ENCODE measurements around the gene CKAP2. TPM values are rescaled to one million over a fixed set of nuclear protein-coding genes. Genes with fewer than 3 reads are reported as not detected.

Gene CKAP2
- total RNA-seq, 1 experiment from 2014 or later = 80.2 TPM

- H3K36me3 ChIP-seq (ENCODE audit: control insufficient read depth in 1 of 2, insufficient read depth in 2 of 2, low read length in 2 of 2) = no peaks in the 10 kb centered on the region
- no peaks in the 10 kb centered on the region for H3K27me3 ChIP-seq (ENCODE audit: insufficient read depth, low read length)
- peak overlapping the region in 1 of 2 experiments; percentile 84; a peak in 2 of 4 replicates for H3K4me3 ChIP-seq (replicated peaks in 1 of 2; ENCODE audit: low read depth in 1 of 2, low read length in 2 of 2)
- DNase-seq (ENCODE audit: low read depth, low spot score) = no peak
- no peak overlapping the region for H2AFZ ChIP-seq (ENCODE audit: low read depth, low read length, poor library complexity, severe bottlenecking)
- H3K4me2 ChIP-seq (ENCODE audit: low read length) = peak overlapping the region; percentile 69
- BruUV-seq (replicated peaks) = no TSS peak
- ChIA-PET CTCF (interaction anchor here (0.6 to 3.6 kb wide), 37 partner anchors 8 to 629 kb away, joined by 3 to 43 read pairs (median 4); partner anchors contain the start of genes ALG11, NEK5 and TMEM272), RAD21 (ENCODE audit: low non-redundant PET in 1 of 2, low total read pairs in 2 of 2, uncharacterized antibody in 2 of 2, unreplicated experiment in 2 of 2) (interaction anchor here (0.5 to 1.6 kb wide), 6 partner anchors 20 to 108 kb away, joined by 3 to 11 read pairs (median 3); no protein-coding TSS in a partner anchor), POLR2A (interaction anchor here (0.7 to 2.3 kb wide), 4 partner anchors 9 to 107 kb away, joined by 3 to 12 read pairs (median 4); no protein-coding TSS in a partner anchor)
- TF ChIP-seq SP1 (IDR thresholded peaks at IDR 0.05; ENCODE audit: low read depth) (no peak), REST (IDR thresholded peaks at IDR 0.05; ENCODE audit: low read depth) (no peak), EZH2phosphoT487 (IDR thresholded peaks at IDR 0.05; ENCODE audit: borderline replicate concordance) (no peak), CBX3 (IDR thresholded peaks at IDR 0.05; ENCODE audit: low read depth) (no peak), POLR2A (IDR thresholded peaks at IDR 0.05; ENCODE audit: borderline replicate concordance, extremely low read depth, insufficient read depth, insufficient read length) (no peak), ZNF274 (IDR thresholded peaks at IDR 0.05; ENCODE audit: low read depth, low read length) (no peak), MAX (IDR thresholded peaks at IDR 0.05) (no peak), TCF7L2 (IDR thresholded peaks at IDR 0.05; ENCODE audit: borderline replicate concordance, extremely low read depth, insufficient read depth, insufficient read length) (no peak), ZBTB33 (IDR thresholded peaks at IDR 0.05; ENCODE audit: extremely low read depth, insufficient replicate concordance, low read length) (no peak)
- no peaks in the 10 kb centered on the region for H3K9me3 ChIP-seq (ENCODE audit: control insufficient read depth in 1 of 2, insufficient read depth in 1 of 2, low read depth in 1 of 2, low read length in 2 of 2)
- H3K79me2 ChIP-seq (ENCODE audit: insufficient read depth, low read length) = peaks cover 46% of the 10 kb centered on the region
- H3K4me1 ChIP-seq (ENCODE audit: control insufficient read depth in 1 of 2, insufficient read depth in 2 of 2, low read length in 2 of 2) = peaks cover 22 to 38% of the 10 kb centered on the region in 2 experiments
- intact Hi-C loops (cut with micrococcal nuclease) = loop anchor here (2.0 to 10.0 kb wide), 4 partner anchors 202 to 649 kb away; partner anchors contain the start of genes ALG11, ATP7B, DHRS12 and NEK3
- no peak overlapping the region for H3K27ac ChIP-seq (ENCODE audit: low read depth, low read length)
- H3K9me2 ChIP-seq (ENCODE audit: insufficient read depth) = no peaks in the 10 kb centered on the region
- no peak for ATAC-seq
- peak overlapping the region; percentile 98; the same call in 1 of the 2 replicates for H3K9ac ChIP-seq (ENCODE audit: low read length)
- no peaks in the 10 kb centered on the region for H4K20me1 ChIP-seq (ENCODE audit: insufficient read depth)
Measured at GRCh38 chr13:52451135-52451804, 4.0 kb upstream of the CKAP2 start.
